GM12874 (cell line): ENCODE data around the gene TRPC6.

Experiments used
- CTCF ChIP-seq: IDR thresholded peaks from 2 replicates; pipeline ENCODE4 v1.5.1; 2011; ENCODE audit warnings: low read depth, mild to moderate bottlenecking, control low read depth, low read length, moderate library complexity; ENCODE audit not compliant: insufficient read depth

TRPC6 gene

GRCh38 chr11:101584655-101585054 lies 848 bp upstream of the TRPC6 start:
- no peak for TF ChIP-seq CTCF

DNA sequence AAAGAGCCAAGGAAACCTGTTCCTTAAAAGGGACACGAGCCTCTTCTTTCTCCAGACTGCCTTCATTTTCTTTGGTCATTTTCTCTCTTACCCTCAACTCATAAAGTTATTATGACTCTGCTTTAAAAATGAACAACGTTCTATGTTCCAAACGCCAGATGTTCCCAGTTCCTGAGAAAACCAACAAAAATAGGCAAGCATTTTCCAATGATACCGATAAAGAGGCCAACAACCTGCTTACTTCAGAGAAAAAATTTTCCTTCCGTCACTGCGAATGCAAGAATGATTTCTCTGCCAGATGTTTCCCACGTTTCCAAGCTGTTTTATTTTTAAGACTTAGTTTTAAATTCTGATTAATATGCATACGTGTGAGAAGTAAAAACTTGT lies 315 bp upstream of the TRPC6 start:
- no peak for TF ChIP-seq CTCF

- no peak for TF ChIP-seq CTCF
Measured at GRCh38 chr11:101582989-101583250, 887 bp downstream of the TRPC6 start.

DNA sequence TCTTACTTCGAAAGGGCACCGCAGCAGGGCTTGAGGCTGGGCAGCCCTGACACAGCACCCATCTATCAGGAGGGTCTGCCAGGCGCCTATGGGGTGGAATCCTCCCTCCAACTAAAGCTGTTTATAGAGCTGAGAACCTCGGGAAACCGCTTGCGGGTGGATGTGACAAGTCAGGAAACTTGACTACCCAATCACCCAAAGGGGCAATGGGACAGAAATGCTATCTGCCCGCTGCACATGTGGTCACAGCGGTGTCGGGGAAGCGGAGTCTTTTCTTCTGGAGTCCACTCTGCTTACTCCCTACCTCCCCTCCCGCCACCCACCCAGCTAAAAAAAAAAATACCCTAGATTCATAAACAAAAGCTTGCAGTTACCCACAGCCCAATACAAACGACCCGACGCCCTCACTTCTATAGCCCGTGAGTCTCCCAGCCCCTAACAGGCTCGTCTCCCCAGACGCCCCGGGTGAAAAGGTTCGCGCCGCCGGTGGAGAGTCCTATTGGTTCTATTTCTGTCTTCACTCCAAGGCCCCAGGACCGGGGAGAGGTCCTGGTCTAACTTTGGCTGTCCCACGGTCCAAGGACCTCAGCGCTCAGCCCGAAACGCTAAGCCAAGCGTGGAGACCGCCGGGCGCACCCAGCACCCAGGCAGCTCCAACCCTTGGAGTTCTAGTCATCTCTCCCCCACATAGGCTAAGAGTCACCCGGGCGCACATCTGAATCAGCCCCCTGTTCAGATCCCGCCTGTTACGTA lies 1.4 kb downstream of the TRPC6 start:
- TF ChIP-seq CTCF = no peak

DNA sequence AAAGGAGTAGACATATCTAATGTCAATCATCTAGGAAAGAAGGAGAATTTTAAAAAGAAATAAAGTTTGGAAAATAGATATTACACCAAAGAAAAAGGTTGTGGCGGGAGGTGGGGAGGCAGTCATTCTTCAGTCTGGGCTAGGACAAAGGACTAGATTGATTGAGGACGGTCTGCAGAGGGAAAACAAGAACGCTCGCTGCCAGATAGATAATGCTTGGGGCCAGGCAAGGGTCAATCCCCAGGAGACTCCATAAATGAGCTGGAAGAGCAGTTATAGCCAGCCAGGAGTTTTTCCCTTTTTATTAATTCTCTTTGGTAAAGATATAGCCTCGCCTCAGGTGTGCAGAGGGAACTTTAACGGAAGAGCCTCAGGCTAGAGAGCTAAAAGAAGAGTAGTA lies 6.3 kb downstream of the TRPC6 start:
- no peak for TF ChIP-seq CTCF

- no peak for TF ChIP-seq CTCF
Measured at GRCh38 chr11:101576456-101576855, 7.4 kb downstream of the TRPC6 start.

- TF ChIP-seq CTCF = no peak
Measured at GRCh38 chr11:101574886-101575285, 8.9 kb downstream of the TRPC6 start.
